ENCODE results near the gene MAP4.

The MAP4 gene

GRCh38 chr3:47802734-47803479 is 213.3 kb downstream of the MAP4 start, which contains the start of gene DHX30:
TSS of gene DHX30 (plus strand) at chr3:47803138. CDS start at chr3:47810684, 7,546 bp downstream.
- peak; percentile 92 for ATAC-seq
- TF ChIP-seq TOX (CRISPR knock-in tag; IDR thresholded peaks at IDR 0.05; ENCODE audit: borderline replicate concordance) (no peak), ZNF8 (CRISPR knock-in tag; IDR thresholded peaks at IDR 0.05) (no peak), ZNF70 (CRISPR knock-in tag; IDR thresholded peaks at IDR 0.05) (no peak)
